Endothelial cell of umbilical vein (primary cell): ENCODE data around the gene AP4M1.

Source experiments
- EZH2 ChIP-seq: IDR thresholded peaks from 2 replicates; pipeline ENCODE4 v1.6.1; 2012; ENCODE audit warnings: borderline replicate concordance, low read depth, mild to moderate bottlenecking, moderate library complexity, low read length, inconsistent platforms; ENCODE audit not compliant: severe bottlenecking
- POLR2A ChIP-seq: IDR thresholded peaks from 2 replicates; pipeline ENCODE4 v1.6.1; 2012; ENCODE audit warnings: low read depth, mild to moderate bottlenecking, control low read depth, low read length
- POLR2AphosphoS5 ChIP-seq: IDR thresholded peaks from 2 replicates; pipeline ENCODE4 v1.6.1; 2012; ENCODE audit warnings: low read depth, mild to moderate bottlenecking, control low read depth, low read length, moderate library complexity; ENCODE audit not compliant: insufficient read depth
- TF ChIP-seq, protein P1 (sequence below), 2 donors: IDR thresholded peaks; 1 replicate in 1 of 2; 2 replicates in 1 of 2; pipeline ENCODE4 v1.5.1; 2011; ENCODE audit warnings: low read length in 2 of 2, mild to moderate bottlenecking in 2 of 2, moderate library complexity in 2 of 2, control low read depth in 1 of 2, inconsistent platforms in 1 of 2, low read depth in 1 of 2; ENCODE audit not compliant: insufficient read depth in 1 of 2; ENCODE audit errors: extremely low read depth in 1 of 2

DNA sequence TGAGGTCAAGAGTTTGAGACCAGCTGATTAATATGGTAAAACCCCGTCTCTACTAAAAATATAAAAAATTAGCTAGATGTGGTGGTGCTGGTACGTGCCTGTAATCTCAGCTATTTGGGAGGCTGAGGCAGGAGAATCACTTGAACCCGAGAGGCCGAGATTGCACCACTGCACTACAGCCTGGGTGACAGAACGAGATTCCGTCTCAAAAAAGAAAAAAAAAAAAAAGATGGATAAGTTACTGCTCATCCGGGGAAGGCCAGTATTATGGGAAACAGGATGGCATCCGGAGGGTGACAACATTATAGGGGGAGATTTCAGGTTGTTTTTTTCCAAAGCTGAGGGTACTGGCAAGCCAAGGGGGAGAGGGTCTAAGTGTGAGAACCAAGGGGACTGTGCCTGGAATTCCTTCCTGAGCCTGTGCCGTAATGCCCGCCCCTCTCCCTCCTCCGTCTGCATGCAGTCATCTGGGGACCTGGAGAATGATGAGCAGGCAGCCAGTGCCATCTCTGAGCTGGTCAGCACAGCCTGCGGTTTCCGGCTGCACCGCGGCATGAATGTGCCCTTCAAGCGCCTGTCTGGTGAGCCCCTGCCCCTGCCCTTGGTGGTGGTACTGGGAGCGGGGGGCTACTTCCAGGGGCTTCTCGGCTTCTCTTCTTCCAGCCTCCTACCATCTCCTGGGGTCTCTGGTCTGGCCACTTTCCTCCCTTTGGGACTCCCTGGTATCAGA lies 51.7 kb downstream of the AP4M1 start:
- TF ChIP-seq, protein P1, sequence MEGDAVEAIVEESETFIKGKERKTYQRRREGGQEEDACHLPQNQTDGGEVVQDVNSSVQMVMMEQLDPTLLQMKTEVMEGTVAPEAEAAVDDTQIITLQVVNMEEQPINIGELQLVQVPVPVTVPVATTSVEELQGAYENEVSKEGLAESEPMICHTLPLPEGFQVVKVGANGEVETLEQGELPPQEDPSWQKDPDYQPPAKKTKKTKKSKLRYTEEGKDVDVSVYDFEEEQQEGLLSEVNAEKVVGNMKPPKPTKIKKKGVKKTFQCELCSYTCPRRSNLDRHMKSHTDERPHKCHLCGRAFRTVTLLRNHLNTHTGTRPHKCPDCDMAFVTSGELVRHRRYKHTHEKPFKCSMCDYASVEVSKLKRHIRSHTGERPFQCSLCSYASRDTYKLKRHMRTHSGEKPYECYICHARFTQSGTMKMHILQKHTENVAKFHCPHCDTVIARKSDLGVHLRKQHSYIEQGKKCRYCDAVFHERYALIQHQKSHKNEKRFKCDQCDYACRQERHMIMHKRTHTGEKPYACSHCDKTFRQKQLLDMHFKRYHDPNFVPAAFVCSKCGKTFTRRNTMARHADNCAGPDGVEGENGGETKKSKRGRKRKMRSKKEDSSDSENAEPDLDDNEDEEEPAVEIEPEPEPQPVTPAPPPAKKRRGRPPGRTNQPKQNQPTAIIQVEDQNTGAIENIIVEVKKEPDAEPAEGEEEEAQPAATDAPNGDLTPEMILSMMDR (IDR thresholded peaks at IDR 0.05; ENCODE audit: extremely low read depth in 1 of 2, insufficient read depth in 1 of 2, low read depth in 1 of 2, low read length in 2 of 2): no peak
- TF ChIP-seq EZH2 (no peak), POLR2A (no peak), POLR2AphosphoS5 (no peak)
